Heart left ventricle (tissue), 13 donors: ENCODE data around the gene GLUL.

Experiments used
- POLR2A ChIP-seq, 2 donors: fragments of 450-650 bp; IDR thresholded peaks; one replicate each; pipeline ENCODE4 v1.6.1; 2017; ENCODE audit warnings: antibody characterized with exemption in 2 of 2, mild to moderate bottlenecking in 2 of 2, moderate library complexity in 2 of 2
- TF ChIP-seq, protein P1 (sequence below), 12 donors: fragments of 200-600 bp; sonication (generic) in 4 of 12; IDR thresholded peaks; one replicate each; pipeline versions ENCODE4 v1.5.0 to v1.8.0; 2018 to 2022; ENCODE audit warnings: antibody characterized with exemption in 12 of 12, mild to moderate bottlenecking in 5 of 12
- donor health status: ischemic (EF 13 %, LVEDD 7.1; RV severe dilation, severe dysfunction).
- donor health status: DM: no; HTN: yes; CAD: no.
- donor health status: DM: no; HTN: no; CAD: no.
- donor health status: ischemic (EF 25% LVEDD 6.9; RV normal size, moderate dysfunction).
- donor health status: ischemic (EF 25% LVEDD 5.7; RV mildly dilated, moderate dysfunction).
- donor health status: ischemic (EF 35%, LVEDD 5.7; RV mildly dilated, moderate dysfunction).
- donor health status: nonischemic (EF 11% LVEDD 7.7; RV severe dilation, severe dysfunction).
- donor health status: DM: yes; HTN: yes; CAD: no.
- donor health status: PGD.
- donor health status: ischemic (EF 29% LVEDD 5.4; RV normal size, mild dysfunction).
- donor health status: nonischemic (EF 23%, LVEDD 6.1; RV moderate dilation, normal function).

DNA sequence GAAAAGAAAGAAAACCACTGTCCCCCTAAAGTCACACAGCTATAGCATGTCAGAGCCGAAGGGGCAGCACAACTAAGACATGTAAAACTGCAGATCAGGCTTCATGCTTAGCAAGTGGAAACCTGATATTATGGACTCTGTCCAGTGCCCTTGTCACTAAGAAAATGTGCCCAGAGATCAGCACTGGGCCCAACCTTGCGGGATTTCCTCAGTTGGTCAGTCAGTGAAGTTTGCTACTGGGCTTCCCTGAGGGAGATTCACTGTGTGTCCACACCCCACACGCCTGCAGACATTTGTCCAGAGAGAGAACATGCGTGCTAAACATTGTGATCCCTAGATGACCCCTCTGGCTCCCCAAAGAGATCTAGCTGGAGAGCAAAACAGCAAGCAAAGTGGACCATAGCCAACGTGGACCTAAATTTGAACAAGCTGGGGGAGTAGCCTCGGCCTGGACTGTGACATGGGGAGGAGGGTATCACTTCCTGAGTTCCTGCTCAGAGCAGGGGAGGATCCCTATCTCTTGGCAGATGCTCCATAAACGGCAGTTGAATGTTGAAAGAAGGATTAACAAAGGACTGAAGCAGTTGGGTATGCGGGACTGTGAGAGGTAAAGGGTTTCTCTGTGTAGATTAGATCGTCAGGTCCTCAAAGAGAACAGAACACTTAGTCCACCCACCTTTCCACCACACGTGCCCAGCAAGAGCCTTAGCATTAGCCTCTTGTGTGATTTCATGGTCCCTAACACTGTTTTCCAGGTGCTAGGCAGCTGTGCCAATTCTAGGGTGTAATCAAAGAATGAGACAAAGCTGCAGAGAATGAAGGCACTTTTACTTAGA lies 53.6 kb downstream of the GLUL start:
- TF ChIP-seq, protein P1, sequence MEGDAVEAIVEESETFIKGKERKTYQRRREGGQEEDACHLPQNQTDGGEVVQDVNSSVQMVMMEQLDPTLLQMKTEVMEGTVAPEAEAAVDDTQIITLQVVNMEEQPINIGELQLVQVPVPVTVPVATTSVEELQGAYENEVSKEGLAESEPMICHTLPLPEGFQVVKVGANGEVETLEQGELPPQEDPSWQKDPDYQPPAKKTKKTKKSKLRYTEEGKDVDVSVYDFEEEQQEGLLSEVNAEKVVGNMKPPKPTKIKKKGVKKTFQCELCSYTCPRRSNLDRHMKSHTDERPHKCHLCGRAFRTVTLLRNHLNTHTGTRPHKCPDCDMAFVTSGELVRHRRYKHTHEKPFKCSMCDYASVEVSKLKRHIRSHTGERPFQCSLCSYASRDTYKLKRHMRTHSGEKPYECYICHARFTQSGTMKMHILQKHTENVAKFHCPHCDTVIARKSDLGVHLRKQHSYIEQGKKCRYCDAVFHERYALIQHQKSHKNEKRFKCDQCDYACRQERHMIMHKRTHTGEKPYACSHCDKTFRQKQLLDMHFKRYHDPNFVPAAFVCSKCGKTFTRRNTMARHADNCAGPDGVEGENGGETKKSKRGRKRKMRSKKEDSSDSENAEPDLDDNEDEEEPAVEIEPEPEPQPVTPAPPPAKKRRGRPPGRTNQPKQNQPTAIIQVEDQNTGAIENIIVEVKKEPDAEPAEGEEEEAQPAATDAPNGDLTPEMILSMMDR (IDR thresholded peaks at IDR 0.05) = no peak
- no peak for TF ChIP-seq POLR2A (IDR thresholded peaks at IDR 0.05)
